Right lobe of liver (tissue), 6 donors: Measurements from ENCODE around the gene MOBP. TPM values are rescaled to one million over a fixed set of nuclear protein-coding genes. Genes with fewer than 3 reads are reported as not detected.

Experiments used
- ATAC-seq, 4 donors: fragments of 200-7000 bp; cut with Tn5 transposase; one replicate each; pipeline ENCODE4 v1.9.1; 2020; ENCODE audit warnings: mild to moderate bottlenecking in 4 of 4, moderate library complexity in 4 of 4
- DNase-seq, 3 donors: peaks; one replicate each; pipeline ENCODE4 v3.0.0-alpha.2; 2020
- H3K27ac ChIP-seq, 3 donors: fragments of 200-600 bp; one replicate each; pipeline ENCODE4 v1.8.0; 2022
- H3K27me3 ChIP-seq, 2 donors: fragments of 200-600 bp; one replicate each; pipeline ENCODE4 v1.8.0; 2022
- H3K36me3 ChIP-seq, 4 donors: fragments of 200-600 bp; sonication (generic) in 1 of 4; one replicate each; pipeline versions ENCODE4 v1.5.1 to v1.8.0; 2017 to 2022; ENCODE audit warnings: control low read depth in 1 of 4
- H3K4me1 ChIP-seq, 4 donors: fragments of 200-600 bp; sonication (generic) in 1 of 4; one replicate each; pipeline versions ENCODE4 v1.5.1 to v1.8.0; 2017 to 2022; ENCODE audit warnings: control low read depth in 1 of 4
- H3K4me3 ChIP-seq, 3 donors: fragments of 200-600 bp; one replicate each; pipeline ENCODE4 v1.8.0; 2022
- H3K9me3 ChIP-seq, 4 donors: fragments of 200-600 bp; sonication (generic) in 1 of 4; one replicate each; pipeline versions ENCODE4 v1.5.1 to v1.8.0; 2017 to 2022; ENCODE audit warnings: control low read depth in 1 of 4
- POLR2A ChIP-seq: fragments of 450-650 bp; IDR thresholded peaks from one replicate; pipeline ENCODE4 v1.6.1; 2017; ENCODE audit warnings: antibody characterized with exemption, mild to moderate bottlenecking
- WGBS: methylation state at CpG from one replicate; pipeline ENCODE4 v1.1.6; 2018; ENCODE audit warnings: low coverage, low lambda C conversion rate; ENCODE audit not compliant: insufficient coverage; ENCODE audit errors: missing lambda C conversion rate; 5-methylcytosine and 5-hydroxymethylcytosine counted together
- intact Hi-C, 2 donors: fragments of 100-400 bp; cut with DNase I; formaldehyde crosslinking; loops; one replicate each; pipeline versions ENCODE4 v1.11.2 to v1.14.1; 2022
- total RNA-seq, 6 experiments: library from RNA; depleted of rRNA in 2 of 6; stranded (reverse); fragments of >200 nt in 2 of 6; fragmentation: NEBNext Ultra II Directional in 3 of 6; extraction: Animal tissue kit (Norgen Biotek cat#: 25700) in 3 of 6; gene quantifications; one replicate each; pipeline versions ENCODE4 v1.1.0 to v1.2.4, GENCODE V29; 2016 to 2023
- TF ChIP-seq, protein P1 (sequence below), 4 donors: fragments of 200-600 bp in 3 of 4; fragments of 450-650 bp in 1 of 4; IDR thresholded peaks; one replicate each; pipeline versions ENCODE4 v1.5.1 to v1.8.0; 2016 to 2022; ENCODE audit warnings: antibody characterized with exemption in 4 of 4, mild to moderate bottlenecking in 2 of 4
- donor health status: DM: no; HTN: yes; CAD: no.
- donor health status: DM: no; HTN: no; CAD: no.
- donor health status: DM: no; HTN: no; CAD: no.
- donor health status: DM: no; HTN: yes; CAD: no.
- donor health status: DM: no; HTN: yes; CAD: no.

The MOBP gene
- total RNA-seq, 6 experiments from 2014 or later = not detected

DNA sequence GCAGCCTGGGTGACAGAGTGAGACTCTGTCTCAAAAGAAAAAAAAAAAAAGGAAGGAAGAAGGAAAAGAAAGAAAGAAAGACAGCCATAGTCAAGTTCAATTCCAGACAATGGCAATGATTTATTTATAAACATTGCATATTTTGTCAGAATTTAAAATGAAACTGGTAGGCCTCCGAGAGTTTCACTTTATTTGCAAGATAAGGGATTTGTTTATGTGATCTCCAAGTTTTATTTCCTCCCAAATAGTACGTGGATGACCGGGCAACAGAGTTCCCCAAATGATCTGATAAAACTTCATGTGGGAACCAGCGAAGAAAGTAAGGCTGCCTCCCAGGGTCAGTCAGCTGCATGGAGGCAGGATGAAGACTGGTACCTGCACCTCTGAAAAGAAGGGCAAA, 28.6 kb upstream of the MOBP start:
- TF ChIP-seq, protein P1, sequence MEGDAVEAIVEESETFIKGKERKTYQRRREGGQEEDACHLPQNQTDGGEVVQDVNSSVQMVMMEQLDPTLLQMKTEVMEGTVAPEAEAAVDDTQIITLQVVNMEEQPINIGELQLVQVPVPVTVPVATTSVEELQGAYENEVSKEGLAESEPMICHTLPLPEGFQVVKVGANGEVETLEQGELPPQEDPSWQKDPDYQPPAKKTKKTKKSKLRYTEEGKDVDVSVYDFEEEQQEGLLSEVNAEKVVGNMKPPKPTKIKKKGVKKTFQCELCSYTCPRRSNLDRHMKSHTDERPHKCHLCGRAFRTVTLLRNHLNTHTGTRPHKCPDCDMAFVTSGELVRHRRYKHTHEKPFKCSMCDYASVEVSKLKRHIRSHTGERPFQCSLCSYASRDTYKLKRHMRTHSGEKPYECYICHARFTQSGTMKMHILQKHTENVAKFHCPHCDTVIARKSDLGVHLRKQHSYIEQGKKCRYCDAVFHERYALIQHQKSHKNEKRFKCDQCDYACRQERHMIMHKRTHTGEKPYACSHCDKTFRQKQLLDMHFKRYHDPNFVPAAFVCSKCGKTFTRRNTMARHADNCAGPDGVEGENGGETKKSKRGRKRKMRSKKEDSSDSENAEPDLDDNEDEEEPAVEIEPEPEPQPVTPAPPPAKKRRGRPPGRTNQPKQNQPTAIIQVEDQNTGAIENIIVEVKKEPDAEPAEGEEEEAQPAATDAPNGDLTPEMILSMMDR (IDR thresholded peaks at IDR 0.05) = no peak
- TF ChIP-seq POLR2A = no peak
- Histone ChIP-seq H3K4me3 (no peak overlapping the region), H3K36me3 (no peaks in the 10 kb centered on the region), H3K9me3 (no peaks in the 10 kb centered on the region), H3K27ac (no peak overlapping the region), H3K4me1 (no peaks in the 10 kb centered on the region), H3K27me3 (no peaks in the 10 kb centered on the region)
- DNase-seq (no peak), ATAC-seq (no peak)
- intact Hi-C loops = no loop called here
- WGBS = 77% methylated on average over 4 of the region's 4 CpGs

DNA sequence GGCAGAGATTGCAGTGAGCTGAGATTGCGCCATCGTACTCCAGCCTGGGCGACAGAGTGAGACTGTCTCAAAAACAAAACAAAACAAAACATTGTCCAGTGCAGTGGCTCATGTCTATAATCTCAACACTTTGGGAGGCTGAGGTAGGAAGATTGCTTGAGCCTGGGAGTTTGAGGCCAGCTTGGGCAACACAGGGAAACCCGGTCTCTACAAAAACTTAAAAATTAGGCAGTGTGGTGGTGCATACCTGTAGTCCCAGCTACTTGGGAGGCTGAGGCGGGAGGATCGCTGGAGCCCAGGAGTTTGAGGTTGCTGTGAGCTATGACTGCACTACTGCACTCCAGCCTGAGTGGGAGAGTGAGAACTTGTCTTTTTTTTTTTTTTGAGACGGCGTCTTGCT, 27.2 kb upstream of the MOBP start:
- intact Hi-C loops = no loop called here

DNA sequence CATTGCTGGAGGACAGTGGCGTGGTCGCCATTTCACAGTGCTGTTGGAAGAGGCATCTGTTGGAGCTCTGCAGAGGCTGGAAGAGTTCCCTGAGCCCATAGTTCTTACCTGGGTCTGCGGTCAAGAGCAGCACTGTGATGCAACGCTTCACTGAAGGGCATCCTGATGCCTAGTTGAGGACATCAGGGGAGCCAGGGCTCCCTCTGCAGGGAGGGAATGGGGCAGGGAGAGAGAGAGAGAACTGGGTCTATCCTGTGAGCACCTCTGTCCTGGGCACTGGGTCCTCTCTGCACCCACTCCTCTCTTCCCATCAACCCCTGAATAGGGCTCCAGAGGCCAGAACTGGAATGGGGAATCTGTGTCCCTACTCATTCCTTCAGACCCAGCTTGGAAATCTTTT, 23.9 kb upstream of the MOBP start:
- DNase-seq (no peak), ATAC-seq (peak in 1 of 4 donors; percentile 29)
- WGBS = 80% methylated on average over 1 of the region's 4 CpGs
- H3K4me3 ChIP-seq = no peak overlapping the region
- no peaks in the 10 kb centered on the region for H3K9me3 ChIP-seq
- intact Hi-C loops = no loop called here
- H3K36me3 ChIP-seq = no peaks in the 10 kb centered on the region
- TF ChIP-seq, protein P1 (IDR thresholded peaks at IDR 0.05) = no peak
- no peak for TF ChIP-seq POLR2A
- H3K27ac ChIP-seq = no peak overlapping the region
- H3K27me3 ChIP-seq = no peaks in the 10 kb centered on the region
- H3K4me1 ChIP-seq = peaks cover 0 to 9% (median 0%) of the 10 kb centered on the region in 4 donors

More for the DNA sequence above, 27.2 kb upstream of the MOBP start:
- Histone ChIP-seq H3K36me3 (no peaks in the 10 kb centered on the region), H3K27ac (no peak overlapping the region), H3K4me3 (no peak overlapping the region), H3K9me3 (no peaks in the 10 kb centered on the region), H3K27me3 (no peaks in the 10 kb centered on the region), H3K4me1 (no peaks in the 10 kb centered on the region)
- DNase-seq (no peak), ATAC-seq (no peak)
- 63% methylated on average over 4 of the region's 8 CpGs for WGBS
- TF ChIP-seq POLR2A = no peak
- TF ChIP-seq, protein P1 (IDR thresholded peaks at IDR 0.05) = no peak

DNA sequence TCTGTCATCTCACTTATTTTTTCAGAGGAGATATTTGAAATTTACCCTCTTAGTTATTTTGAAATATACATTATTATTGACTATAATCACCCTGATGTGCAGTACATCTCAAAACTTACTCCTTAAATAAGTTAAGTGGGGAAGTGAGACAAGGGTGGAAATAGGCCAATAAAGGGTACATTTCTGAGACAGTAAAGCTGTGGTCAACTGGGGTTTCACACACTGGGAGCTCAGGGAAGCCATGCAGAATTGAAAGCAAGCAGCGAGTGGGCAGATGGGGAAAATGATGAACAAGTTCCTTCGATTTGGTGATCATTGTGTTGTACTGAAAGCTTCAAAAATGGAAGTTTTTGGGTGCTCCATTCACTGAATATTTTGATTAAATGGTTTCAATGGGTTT, 21.6 kb upstream of the MOBP start:
- TF ChIP-seq, protein P1 (IDR thresholded peaks at IDR 0.05) = no peak
- no peak for TF ChIP-seq POLR2A
- Histone ChIP-seq H3K27ac (no peak overlapping the region), H3K4me1 (peaks cover 0 to 9% (median 0%) of the 10 kb centered on the region in 4 donors), H3K4me3 (no peak overlapping the region), H3K27me3 (no peaks in the 10 kb centered on the region), H3K9me3 (no peaks in the 10 kb centered on the region), H3K36me3 (no peaks in the 10 kb centered on the region)
- DNase-seq (no peak), ATAC-seq (no peak)
- 62% methylated on average over 2 of the region's 2 CpGs for WGBS
- intact Hi-C loops = loop anchor here in 1 of 2 donors (5.0 kb wide), 1 partner anchor 51 kb away; no protein-coding TSS in a partner anchor

DNA sequence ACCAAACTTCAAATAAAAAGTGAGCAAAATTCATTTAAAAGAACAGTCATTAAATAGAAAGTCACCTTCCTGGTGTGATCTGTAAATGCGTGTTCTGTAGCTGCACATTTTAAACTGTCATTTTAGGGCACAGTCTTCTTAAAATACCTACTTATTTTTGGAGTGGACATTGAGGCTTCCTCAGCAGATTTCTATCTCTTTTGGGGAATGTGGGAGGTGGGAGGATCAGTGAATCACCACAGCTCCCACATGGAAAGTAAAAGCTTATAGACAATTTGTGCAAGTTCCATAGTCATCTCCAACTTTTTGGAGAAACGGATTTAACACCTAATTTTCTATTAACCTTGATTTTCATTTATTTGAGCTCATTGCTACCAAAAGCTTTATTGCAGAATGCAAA, 21.0 kb upstream of the MOBP start:
- H3K4me3 ChIP-seq = no peak overlapping the region
- H3K36me3 ChIP-seq = no peaks in the 10 kb centered on the region
- H3K4me1 ChIP-seq = peaks cover 0 to 9% (median 0%) of the 10 kb centered on the region in 4 donors
- ATAC-seq = no peak
- DNase-seq = no peak
- no peak overlapping the region for H3K27ac ChIP-seq
- no peak for TF ChIP-seq POLR2A
- TF ChIP-seq, protein P1 (IDR thresholded peaks at IDR 0.05) = no peak
- no peaks in the 10 kb centered on the region for H3K27me3 ChIP-seq
- intact Hi-C loops = loop anchor here in 1 of 2 donors (5.0 kb wide), 1 partner anchor 51 kb away; no protein-coding TSS in a partner anchor
- WGBS = 67% methylated on average over 2 of the region's 2 CpGs
- H3K9me3 ChIP-seq = no peaks in the 10 kb centered on the region
